HG02571 (cell line): ENCODE data around the gene NAXE.
"Not testable (repeated sequence)": the region's sequence is repeated elsewhere in the genome, so short reads cannot be mapped to it uniquely, and the experiment has no call there.

Experiments used
- ATAC-seq: cut with Tn5 transposase; IDR thresholded peaks from one replicate; pipeline ENCODE4 v1.9.1; 2021; ENCODE audit warnings: mild to moderate bottlenecking, moderate library complexity; ENCODE audit not compliant: unreplicated experiment

Gene NAXE

GRCh38 chr1:156591432-156592157 is at the start of gene NAXE:
NAXE (plus strand) TSS chr1:156591776; CDS start chr1:156591805, 29 bp downstream.
- peak; percentile 80 for ATAC-seq

DNA sequence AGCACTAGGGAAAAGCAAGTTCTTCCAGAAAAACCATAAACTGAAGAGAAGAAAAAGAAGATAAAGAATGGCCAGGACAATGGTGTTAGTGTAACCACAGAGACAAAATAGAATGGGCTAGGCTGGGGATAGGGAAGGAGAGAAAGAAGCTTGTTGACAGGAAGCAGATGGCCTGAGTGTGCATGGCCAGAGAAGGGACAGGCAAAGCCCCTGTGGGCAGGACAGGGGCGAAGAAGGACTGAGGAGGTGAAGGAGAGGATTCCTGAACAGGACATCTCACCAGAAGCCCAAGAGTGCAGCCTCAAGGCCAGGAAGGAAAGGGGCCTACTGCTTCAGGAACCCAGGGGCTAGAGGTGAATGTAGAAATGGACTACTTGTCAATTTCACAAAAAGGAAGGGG is 48.5 kb upstream of the NAXE start:
- no peak for ATAC-seq

GRCh38 chr1:156544592-156545102 is 46.9 kb upstream of the NAXE start:
- ATAC-seq: no peak

DNA sequence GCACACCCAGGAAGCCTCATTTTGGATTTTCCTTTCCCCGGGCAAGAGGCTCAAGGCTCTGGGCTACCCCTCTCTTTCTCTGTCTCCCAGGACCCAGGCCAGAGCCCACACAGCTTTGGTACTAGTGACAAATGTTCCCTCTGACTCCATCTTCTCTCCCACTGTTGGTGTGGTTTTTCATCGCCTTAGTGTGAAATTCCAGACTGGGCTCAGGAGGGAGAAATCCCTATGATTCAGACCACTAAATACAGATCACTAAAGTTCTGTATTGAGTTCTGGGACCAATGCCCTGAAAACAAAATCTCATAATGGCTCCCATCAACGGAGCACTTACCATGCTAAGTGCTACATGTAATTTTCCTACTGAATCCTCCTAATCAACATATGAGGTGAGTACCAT is 45.3 kb upstream of the NAXE start:
- no peak for ATAC-seq

DNA sequence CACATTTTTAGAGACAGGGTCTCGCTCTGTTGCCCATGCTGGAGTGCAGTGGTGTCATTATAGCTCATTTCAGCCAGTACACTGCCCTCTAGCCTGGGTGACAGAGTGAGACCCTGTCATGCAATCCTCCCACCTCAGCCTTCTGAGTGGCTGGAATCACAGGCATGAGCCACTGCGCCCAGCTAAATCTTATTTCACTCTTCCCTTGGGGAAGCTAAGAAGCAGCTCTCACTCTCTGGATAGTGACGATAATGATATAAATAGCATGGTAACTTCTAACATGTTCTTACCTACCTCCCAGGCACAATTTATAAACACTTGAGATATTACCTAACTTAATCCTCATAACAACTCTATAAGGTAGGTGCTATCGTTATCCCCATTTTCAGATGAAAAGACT is 44.1 kb upstream of the NAXE start:
- ATAC-seq: no peak

DNA sequence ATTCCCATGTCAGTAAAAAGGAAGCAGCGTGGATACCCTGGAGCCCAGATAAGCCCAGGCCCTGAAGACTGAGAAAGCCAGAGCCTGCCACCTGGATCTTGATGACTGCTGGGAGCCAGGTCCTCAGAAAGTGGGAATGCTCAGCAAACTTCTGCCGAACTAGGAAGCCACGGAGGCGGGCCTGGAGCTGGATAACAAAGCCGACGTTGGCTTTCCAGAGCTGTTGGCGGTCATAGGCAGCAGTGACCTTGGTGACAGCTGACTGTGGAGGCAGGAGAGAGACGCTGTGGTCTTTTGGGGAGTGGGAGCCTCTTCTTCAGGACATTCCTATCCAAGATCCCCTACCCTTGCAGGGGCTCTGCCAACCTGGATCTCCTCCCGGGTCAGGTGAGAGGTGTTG is 43.6 kb upstream of the NAXE start:
- no peak for ATAC-seq

DNA sequence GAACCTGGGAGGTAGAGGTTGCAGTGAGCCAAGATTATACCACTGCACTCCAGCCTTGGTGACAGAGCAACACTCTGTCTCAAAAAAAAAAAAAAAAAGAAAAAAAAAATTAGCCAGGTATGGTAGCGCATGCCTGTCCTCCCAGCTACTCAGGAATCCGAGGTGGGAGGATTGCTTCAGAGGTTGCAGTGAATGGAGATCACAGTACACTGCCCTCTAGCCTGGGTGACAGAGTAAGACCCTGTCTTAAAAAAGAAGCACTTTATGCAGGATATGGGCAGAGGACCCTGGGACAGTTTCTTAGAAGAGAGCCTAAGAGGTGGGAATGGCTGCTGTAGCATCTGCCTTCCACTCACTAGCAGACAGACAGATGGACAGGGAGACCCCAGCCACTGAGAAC is 42.2 kb upstream of the NAXE start:
- ATAC-seq: no peak

- ATAC-seq: no peak
Measured at GRCh38 chr1:156549831-156550230, 41.7 kb upstream of the NAXE start.

DNA sequence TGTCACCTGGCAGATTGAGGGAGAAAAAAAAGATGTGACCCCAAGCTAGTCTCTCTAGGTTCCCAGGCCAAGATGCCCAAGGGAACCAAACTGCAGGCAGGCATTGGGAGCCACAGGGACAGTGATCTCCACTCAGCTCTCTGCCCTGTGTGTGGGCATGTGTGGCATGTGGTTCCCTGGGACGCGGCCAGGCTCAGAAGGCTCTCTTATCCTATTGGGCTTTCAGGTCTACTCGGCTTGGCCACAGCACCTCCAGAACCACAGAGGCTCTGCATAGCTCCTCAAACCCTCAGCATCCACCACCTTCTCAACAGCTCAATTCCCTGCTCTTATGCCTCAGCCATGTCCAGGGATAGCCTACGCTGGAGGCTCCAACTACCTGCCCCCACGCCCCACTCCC is 41.2 kb upstream of the NAXE start:
- no peak for ATAC-seq

GRCh38 chr1:156551066-156551643 is 40.4 kb upstream of the NAXE start:
- ATAC-seq: no peak

DNA sequence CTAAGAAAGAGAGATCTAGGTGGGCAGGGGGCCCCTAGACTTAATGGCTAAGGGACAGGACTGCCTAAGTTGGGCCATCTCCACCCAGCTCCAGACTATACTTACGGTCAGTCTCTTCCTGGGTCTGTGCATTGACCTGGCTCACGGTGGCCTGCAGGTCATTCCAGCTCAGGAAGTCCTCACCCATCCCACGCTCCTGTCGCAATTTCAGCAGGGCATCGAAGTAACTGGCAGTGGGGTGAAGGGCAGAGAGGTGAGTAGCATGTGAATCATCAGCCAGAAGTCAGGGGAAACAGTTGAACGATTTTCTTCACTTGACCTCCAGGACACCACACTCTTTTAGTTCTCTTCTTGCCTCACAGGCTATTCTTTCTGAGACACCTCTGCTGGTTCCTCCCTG is 39.7 kb upstream of the NAXE start:
- ATAC-seq: no peak

DNA sequence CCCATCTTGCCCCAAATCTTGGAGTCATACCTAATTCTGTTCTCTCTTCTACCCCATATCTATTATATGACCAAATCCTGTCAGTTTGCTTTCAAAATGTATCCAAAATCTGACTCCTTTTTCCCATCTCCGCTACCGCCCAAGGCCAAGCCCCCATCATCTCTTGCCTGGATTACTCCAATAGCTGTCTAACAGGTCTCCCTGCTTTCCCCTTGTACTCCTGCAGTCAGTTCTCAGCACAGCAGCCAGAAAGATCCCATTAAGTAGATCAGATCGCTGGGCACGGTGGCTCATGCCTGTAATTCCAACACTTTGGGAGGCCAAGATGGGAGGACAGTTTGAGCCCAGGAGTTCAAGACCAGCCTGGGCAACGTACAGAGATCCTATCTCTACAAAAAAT is 39.1 kb upstream of the NAXE start:
- ATAC-seq: no peak

DNA sequence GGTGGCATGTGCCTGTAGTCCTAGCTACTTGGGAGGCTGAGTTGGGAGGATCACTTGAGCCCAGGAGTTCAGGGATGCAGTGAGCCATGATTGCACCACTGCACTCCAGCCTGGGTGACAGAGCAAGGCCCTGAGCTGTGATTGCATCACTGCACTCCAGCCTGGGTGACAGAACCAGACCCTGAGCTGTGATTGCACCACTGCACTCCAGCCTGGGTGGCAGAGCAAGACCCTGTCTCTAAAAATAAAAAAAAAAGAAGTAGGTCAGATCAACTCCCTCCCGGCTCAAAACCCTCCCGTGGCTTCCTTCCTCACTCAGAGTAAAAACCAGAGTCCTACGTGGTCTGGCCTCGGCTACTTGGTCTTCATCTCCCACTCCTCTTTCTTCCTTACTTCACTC is 38.6 kb upstream of the NAXE start:
- ATAC-seq: not testable (repeated sequence)

GRCh38 chr1:156553860-156554485 is 37.6 kb upstream of the NAXE start:
- ATAC-seq: no peak

GRCh38 chr1:156554971-156555370 is 36.6 kb upstream of the NAXE start:
- no peak for ATAC-seq

GRCh38 chr1:156555715-156556114 is 35.9 kb upstream of the NAXE start:
- ATAC-seq: no peak

DNA sequence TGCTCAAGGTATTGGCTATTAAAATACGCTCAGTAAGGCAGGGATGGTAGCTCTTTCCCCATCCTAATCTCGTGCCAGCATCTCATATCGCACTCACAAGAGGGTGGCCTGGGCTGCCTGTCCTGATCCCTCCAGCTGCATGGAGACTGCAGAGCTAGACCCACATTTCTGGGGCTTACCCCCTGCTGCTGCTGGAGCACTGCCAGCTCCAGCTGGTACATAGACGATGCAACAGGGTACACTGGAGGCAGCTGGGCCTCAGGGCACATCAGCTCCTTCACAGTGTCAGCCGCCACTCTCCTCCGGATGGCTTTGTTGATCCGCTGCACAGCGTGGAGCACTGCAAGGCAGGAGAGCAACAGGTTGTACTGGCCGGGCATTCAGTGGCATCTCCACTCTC is 35.2 kb upstream of the NAXE start:
- no peak for ATAC-seq

DNA sequence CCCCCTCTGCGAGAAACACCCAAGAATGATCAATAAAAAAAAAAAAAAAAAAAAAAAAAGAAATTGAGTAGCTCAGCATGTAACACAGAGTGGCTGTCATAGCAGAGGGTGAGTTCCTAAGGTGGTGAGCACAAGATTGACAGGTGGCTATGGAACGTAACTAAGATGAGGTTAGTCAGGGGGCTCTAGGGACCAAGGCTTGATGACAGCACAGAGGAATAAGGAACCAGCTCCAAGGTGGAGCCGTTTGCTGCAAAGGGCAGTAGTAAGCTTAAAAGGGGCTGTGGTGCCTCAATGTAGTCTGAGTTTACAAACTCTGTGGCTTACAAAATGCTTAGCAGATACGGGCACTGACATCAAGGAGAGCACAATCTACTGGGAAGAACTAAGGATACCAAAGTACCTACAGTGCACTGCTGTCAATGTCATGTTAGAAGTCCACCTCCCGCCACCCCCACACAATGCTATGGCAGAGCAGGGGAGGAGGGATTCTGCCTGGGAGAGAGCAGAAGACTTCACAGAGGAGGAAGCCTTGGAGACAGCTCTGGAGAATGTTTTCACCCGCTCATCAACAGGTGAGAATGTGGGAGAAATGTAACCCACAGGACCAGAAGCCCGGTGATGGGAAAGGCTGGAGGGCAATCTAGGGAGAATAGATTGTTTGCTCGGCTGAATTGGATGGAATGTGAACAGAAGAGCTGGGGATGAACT is 32.3 kb upstream of the NAXE start:
- ATAC-seq: no peak

- no peak for ATAC-seq
Measured at GRCh38 chr1:156559797-156560385, 31.7 kb upstream of the NAXE start.

DNA sequence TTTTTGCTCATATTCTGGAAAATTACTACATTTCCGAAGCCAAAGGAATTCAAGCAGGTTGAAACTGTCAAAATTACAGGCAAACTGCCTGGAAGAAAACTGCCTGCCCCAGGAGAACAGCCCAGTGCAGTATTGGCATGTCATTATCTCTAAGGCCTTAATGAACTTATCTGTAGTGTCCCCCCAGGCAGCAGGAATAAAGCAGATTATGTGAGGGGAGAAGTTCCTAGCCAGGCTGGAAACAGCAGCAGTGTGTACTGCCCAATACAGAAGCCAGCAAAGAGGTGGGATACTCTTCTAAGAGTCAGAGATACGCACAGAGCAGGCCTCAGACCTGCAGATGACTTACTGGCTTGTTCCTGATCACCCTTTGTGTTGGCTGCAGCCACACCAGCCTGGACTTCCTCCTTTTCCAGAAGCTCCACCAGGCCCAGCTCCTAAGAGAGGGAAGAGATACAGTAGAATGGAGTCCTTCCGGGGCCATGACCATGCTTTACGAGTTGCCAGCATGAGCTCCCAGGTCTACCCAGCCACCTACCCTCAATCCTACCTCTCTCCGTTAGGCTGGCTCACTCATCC is 30.9 kb upstream of the NAXE start:
- no peak for ATAC-seq

DNA sequence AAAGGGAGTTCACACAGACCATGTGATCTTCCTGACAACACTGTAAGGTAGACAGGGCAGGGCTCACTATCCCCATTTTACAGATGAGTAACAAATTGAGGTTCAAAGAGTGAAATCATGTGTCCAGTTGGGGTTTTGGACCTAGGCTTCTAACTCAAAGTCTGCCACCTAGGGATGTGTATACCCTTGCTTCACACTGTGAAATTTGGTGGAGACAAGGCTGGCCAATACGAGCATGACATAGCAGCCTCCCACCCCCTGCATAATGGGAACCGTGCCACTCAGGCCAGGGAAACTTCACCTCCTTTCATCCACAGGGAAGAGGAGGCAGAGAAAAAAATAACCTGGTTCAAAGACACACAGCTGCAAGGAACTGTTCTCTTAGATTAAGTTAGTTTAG is 26.1 kb upstream of the NAXE start:
- no peak for ATAC-seq
